ENCODE measurements around the gene RERE. TPM values are rescaled to one million over a fixed set of nuclear protein-coding genes. Genes with fewer than 3 reads are reported as not detected.

The RERE gene
- total RNA-seq, 4 donors from 2014 or later, result 86.4 to 111 (median 103) TPM

DNA sequence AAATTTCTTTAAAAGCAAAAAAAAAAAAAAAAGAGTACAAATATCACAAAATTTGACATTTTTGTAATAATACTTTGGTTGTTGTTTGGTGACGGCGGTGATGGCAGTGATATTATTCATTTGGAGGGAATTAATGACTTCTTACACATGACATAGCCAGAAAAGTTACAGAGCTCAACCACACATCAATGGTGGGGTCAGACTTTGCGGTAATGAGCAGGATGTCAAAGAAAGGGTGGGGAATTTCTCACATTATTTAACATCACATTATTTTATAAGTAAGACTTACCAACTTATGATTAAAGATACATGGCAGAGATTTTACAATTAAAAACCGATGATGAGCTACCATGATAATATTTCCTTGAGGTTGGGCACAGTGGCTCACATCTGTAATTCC lies 248.2 kb downstream of the RERE start:
- 69 to 72% methylated on average over 4 of the region's 4 CpGs for WGBS, 2 donors
- Histone ChIP-seq H3K27me3 (no peaks in the 10 kb centered on the region), H3K36me3 (no peaks in the 10 kb centered on the region), H3K4me3 (no peak overlapping the region), H3K27ac (no peak overlapping the region), H3K4me1 (peaks cover 0 to 26% (median 6%) of the 10 kb centered on the region in 4 donors), H3K9me3 (no peaks in the 10 kb centered on the region)
- DNase-seq (ENCODE audit: low spot score in 2 of 2), result no peak
- TF ChIP-seq POLR2A (IDR thresholded peaks at IDR 0.05) (no peak), EP300 (IDR thresholded peaks at IDR 0.05) (no peak)
- TF ChIP-seq, protein P1, sequence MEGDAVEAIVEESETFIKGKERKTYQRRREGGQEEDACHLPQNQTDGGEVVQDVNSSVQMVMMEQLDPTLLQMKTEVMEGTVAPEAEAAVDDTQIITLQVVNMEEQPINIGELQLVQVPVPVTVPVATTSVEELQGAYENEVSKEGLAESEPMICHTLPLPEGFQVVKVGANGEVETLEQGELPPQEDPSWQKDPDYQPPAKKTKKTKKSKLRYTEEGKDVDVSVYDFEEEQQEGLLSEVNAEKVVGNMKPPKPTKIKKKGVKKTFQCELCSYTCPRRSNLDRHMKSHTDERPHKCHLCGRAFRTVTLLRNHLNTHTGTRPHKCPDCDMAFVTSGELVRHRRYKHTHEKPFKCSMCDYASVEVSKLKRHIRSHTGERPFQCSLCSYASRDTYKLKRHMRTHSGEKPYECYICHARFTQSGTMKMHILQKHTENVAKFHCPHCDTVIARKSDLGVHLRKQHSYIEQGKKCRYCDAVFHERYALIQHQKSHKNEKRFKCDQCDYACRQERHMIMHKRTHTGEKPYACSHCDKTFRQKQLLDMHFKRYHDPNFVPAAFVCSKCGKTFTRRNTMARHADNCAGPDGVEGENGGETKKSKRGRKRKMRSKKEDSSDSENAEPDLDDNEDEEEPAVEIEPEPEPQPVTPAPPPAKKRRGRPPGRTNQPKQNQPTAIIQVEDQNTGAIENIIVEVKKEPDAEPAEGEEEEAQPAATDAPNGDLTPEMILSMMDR (IDR thresholded peaks at IDR 0.05), result no peak

DNA sequence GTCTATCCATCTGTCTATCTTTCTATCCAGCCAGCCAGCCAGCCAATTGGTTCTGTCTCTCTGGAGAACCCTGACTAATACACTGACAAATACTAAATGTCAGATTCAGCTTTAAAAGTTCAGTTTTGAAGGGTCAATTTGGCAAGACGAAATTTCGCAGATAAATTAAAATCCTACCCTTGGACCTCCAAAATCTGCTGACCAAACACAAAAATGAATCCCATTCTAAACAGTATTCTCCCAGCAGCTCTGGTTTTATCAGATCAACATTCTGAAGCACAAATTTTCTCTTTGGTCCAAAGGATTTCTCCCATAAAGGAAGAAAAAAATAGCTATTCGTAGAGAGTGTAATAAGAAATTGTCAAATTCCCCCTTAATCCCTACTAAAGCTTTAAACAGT lies 248.6 kb downstream of the RERE start:
- H3K36me3 ChIP-seq, result no peaks in the 10 kb centered on the region
- H3K9me3 ChIP-seq, result no peaks in the 10 kb centered on the region
- TF ChIP-seq, protein P1 (IDR thresholded peaks at IDR 0.05), result no peak
- H3K27me3 ChIP-seq, result no peaks in the 10 kb centered on the region
- H3K4me3 ChIP-seq, result no peak overlapping the region
- peaks cover 0 to 26% (median 6%) of the 10 kb centered on the region in 4 donors for H3K4me1 ChIP-seq
- H3K27ac ChIP-seq, result no peak overlapping the region
- no peak for DNase-seq (ENCODE audit: low spot score in 2 of 2)
- WGBS, 2 donors, result 69 to 75% methylated on average over 3 of the region's 3 CpGs

DNA sequence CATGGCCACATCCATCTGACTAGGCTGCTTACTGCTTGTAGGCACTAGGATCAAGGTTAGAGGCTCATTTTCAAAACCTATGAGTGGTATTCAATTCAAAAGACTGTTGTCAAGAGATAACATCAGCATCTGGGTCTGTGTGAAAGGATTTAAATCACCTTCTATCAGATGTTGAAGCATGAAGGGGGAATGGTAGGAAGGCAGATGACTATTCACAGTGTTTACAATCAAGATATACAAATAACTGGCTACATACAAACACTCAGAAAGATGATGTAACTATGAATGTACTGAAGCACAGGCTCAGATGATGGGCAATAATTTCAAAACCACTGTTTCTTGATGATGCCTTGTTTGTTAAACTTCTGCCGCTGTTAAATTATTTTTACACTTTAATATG lies 250.3 kb downstream of the RERE start:
- Histone ChIP-seq H3K27ac (no peak overlapping the region), H3K4me1 (peaks cover 0 to 35% (median 16%) of the 10 kb centered on the region in 4 donors), H3K9me3 (no peaks in the 10 kb centered on the region), H3K27me3 (no peaks in the 10 kb centered on the region), H3K4me3 (no peak overlapping the region), H3K36me3 (no peaks in the 10 kb centered on the region)
- WGBS, 2 donors, result 83 to 95% methylated on average over 1 of the region's 1 CpG
- TF ChIP-seq EP300 (IDR thresholded peaks at IDR 0.05), result no peak
- TF ChIP-seq, protein P1 (IDR thresholded peaks at IDR 0.05), result no peak
- no peak for TF ChIP-seq POLR2A (IDR thresholded peaks at IDR 0.05)
- no peak for DNase-seq (ENCODE audit: low spot score in 2 of 2)

DNA sequence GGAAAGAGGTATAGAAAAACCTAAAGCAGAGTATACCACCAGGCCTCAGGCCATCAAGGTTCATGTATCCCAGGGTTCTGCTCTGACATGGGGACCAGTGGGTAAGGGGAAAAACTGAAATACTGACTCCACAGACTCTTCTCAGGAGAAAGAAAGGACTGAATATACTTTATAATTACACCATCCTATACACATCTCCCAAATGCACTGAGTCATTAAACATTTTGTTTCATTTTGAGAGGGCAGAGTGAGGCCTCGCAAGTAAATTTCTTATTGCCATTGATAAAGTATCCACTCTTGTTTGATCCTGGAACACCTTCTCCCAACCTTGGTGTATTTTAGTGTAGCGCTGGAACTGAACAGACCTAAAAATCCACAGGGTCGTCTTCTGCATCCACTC lies 251.6 kb downstream of the RERE start:
- Histone ChIP-seq H3K27me3 (no peaks in the 10 kb centered on the region), H3K4me3 (no peak overlapping the region), H3K27ac (no peak overlapping the region), H3K9me3 (no peaks in the 10 kb centered on the region), H3K4me1 (peaks cover 0 to 21% (median 12%) of the 10 kb centered on the region in 4 donors), H3K36me3 (no peaks in the 10 kb centered on the region)
- no peak for DNase-seq (ENCODE audit: low spot score in 2 of 2)
- TF ChIP-seq, protein P1 (IDR thresholded peaks at IDR 0.05), result no peak
- no peak for TF ChIP-seq POLR2A (IDR thresholded peaks at IDR 0.05)
- 77 to 80% methylated on average over 3 of the region's 3 CpGs for WGBS, 2 donors

DNA sequence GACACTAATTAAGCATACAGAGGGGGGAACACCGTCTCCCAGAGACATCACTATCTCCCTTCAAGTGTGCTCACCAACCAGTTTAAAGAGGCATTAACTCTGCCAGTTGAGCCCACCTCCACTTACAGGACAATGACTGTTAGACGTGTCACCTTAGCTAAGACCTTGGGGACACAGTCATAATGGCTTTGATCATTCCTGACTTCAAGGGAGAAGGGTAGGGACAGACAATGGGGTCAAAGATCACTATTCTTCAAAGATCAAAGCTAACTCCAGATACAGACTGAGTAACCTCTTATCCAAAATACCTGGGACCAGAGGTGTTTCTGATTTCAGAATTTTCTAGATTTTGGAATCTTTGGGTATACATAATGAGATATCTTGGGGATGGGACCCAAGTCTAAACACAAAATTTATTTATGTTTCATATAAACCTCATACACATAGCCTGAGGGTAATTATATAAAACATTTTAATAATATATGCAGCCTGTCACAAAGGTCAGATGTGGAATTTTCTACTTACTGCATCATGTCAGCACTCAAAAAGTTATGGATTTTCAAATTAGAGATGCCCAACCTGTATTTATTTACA lies 253.4 kb downstream of the RERE start:
- TF ChIP-seq POLR2A (IDR thresholded peaks at IDR 0.05), result no peak
- TF ChIP-seq, protein P1 (IDR thresholded peaks at IDR 0.05), result no peak
- TF ChIP-seq EP300 (IDR thresholded peaks at IDR 0.05), result no peak
- no peak overlapping the region for H3K27ac ChIP-seq
- H3K27me3 ChIP-seq, result no peaks in the 10 kb centered on the region
- H3K9me3 ChIP-seq, result no peaks in the 10 kb centered on the region
- H3K4me1 ChIP-seq, result peaks cover 0 to 15% (median 11%) of the 10 kb centered on the region in 4 donors
- no peak for DNase-seq (ENCODE audit: low spot score in 2 of 2)
- H3K4me3 ChIP-seq, result no peak overlapping the region
- H3K36me3 ChIP-seq, result no peaks in the 10 kb centered on the region
- 73 to 82% methylated on average over 2 of the region's 2 CpGs for WGBS, 2 donors
